HG02623 (cell line): ENCODE measurements around the gene CRTC1.

ENCODE experiments used
- ATAC-seq: cut with Tn5 transposase; IDR thresholded peaks from one replicate; pipeline ENCODE4 v1.9.1; 2021; ENCODE audit warnings: moderate library complexity; ENCODE audit not compliant: unreplicated experiment

The CRTC1 gene

DNA sequence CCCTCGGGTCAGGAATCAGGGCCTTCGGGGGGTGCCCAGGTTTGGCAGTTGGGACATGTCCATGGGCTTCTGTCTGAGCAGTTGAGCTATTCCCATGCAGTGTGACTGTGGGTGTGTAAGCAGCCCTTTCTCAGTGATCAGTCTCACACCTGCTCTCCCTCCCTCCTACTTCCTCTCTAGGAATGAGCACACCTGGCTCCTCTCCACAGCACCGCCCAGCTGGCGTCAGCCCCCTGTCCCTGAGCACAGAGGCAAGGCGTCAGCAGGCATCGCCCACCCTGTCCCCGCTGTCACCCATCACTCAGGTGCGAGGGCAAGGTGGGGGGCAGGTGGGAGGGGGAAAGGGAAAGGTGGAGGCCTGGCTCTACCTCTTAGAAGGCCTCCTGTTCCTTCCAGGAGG lies 81.7 kb downstream of the CRTC1 start:
- no peak for ATAC-seq

DNA sequence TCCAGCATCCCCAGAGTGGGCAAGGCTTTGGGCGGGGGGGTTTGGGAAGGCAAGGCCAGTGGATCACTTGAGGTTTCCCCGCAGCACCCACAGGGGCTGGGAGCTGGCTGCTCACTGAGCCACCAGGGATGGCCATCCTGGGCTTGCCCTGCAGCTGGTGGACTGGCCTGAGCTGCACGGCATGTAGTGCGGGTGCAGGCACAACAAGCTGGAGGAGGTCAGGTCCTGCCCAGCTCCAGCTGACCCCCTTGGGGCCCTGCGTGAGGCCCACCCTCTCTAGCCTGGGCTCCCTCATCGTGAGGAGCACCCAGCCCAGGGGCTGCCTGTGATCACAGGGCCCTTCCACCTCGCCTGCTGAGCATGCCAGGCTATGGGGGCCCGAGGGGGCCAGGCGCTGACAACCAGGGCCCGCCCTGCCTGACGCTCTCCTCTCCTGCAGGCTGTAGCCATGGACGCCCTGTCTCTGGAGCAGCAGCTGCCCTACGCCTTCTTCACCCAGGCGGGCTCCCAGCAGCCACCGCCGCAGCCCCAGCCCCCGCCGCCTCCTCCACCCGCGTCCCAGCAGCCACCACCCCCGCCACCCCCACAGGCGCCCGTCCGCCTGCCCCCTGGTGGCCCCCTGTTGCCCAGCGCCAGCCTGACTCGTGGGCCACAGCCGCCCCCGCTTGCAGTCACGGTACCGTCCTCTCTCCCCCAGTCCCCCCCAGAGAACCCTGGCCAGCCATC lies 84.7 kb downstream of the CRTC1 start:
- ATAC-seq = no peak

DNA sequence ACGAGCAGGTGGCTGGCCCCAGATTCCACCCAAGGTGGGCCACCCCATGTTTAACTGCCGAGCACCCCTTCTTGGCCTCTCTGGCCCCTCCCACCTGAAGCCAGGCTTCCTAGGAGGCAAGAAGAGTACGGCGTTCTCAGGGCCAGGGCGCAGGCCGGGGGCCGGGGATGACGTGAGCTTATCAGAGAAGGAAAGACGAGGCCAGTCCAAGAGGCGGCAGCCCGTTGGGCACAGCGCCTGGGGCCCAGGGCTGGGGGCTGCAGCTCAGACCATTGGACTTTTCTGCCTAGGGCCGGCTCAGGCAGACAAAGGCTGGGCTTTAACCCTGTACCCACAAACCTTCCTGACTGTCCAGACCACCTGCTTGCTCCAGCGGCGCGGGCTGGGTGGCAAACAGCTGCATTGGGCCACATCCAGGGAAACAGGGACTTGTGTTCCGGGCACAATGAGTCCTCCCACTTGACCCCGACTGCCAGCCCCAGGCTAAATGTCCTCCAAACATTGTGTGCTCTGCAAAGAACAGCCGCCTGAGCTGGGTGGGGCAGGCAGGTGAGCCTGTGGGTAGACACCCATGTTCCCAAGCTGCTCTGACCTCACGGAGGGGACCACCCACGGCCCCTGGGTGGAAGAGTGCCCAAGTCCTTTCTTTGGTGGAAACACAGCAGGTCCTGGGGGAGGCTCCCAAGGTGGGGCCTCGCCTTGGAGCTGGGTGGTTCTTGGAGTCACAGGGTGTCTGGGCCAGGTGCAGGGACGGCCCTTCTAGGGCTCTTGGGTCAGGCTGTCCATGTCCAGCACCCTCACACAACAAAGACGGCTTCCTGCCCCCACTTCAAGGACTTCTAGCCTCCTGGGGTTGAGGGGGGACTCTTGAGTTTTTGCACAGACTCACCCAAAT lies 85.8 kb downstream of the CRTC1 start:
- no peak for ATAC-seq

DNA sequence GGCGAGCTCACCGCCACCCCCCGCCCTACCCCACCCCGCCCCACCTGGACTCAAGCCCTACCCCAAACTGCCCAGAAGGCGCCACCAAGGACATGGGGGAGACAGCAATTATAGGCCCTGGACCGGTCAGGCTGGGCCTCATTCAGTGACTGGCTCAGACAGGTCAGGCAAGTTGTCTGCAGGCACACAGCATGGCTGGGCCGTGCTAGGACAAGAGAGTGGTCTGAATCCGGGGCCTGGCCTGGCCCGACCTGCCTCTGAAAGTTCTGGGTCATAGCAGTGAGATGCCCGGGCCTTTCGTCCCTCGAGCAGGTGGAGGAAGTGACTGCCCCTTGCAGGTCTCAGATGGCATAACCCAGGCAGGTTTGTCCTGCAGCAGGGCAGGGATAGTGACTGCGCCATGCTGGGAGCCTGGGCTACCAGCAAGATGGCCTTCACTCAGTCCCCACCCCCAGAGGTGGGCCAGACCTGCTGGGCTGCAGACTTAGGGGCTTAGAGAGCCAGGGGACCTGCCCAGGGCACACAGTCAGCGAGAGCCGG lies 86.6 kb downstream of the CRTC1 start:
- ATAC-seq = no peak

DNA sequence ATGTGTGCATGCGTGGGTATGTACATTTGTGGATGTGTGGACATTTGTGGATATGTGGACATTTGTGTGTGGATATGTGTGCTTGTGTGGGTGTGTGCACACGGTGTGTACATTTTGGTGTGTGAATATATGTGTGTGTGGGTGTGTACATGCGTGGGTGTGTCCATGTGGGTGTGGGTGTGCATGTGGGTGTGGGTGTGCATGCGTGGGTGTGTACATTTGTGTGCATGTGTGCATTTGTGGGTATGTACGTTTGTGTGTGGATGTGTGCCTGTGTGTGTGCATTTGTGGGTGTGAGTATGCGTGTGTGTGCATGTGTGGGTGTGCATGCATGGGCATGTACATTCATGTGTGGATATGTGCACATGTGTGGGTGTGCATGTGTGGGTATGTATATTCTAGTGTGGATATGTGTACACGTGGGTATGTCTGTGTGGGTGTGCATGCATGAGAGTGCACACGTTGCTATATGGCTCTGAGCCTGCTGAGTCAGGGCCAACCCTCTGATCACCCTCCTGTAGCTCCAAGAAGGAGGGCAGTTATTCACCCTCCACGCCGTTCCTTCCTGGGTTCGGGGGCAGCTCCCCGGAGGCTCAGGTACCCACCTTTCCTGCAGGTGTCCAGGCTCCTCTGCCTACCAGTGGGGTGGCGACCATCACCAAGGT lies 87.3 kb downstream of the CRTC1 start:
- no peak for ATAC-seq

DNA sequence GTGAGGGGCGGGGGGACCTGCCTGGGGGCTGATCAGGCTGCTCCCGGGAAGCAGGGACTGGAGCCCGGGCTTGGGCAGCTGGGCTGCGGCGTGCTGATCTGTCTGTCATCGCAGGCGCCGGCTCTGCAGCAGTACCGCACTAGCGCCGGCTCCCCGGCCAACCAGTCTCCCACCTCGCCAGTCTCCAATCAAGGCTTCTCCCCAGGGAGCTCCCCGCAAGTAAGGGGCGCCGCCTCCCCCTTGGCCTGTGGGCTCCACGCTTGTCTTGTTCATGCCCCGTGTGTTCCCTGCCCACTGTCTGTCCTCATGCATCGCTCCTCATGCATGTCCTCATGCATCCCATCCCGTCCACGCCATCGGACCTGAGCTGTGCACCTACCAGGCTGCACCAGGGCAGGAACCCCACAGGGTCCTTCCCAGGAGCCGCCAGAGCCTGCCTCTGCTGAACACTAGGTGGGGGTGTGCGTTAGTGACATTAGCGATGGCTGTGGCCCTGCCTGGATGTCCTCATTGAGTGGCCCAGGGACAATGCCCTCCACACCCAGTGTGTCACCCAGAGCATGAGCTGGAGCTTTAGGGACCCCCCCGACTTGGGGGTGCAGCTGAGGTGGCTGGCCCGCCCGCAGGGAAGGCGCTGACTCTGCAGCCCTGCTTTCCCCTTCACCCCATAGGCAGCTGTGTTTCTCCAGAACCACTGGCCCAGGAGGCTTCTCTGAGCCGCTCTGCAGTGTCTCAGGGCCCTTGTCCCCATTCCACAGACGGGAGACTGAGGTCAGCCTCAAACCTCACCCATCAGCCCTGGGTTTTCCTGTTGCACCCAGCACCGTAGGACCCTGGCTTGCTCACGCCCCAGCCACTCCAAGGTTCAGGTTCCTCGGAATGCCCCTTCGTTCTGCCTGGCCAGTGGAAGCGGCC lies 88.1 kb downstream of the CRTC1 start:
- ATAC-seq = no peak

DNA sequence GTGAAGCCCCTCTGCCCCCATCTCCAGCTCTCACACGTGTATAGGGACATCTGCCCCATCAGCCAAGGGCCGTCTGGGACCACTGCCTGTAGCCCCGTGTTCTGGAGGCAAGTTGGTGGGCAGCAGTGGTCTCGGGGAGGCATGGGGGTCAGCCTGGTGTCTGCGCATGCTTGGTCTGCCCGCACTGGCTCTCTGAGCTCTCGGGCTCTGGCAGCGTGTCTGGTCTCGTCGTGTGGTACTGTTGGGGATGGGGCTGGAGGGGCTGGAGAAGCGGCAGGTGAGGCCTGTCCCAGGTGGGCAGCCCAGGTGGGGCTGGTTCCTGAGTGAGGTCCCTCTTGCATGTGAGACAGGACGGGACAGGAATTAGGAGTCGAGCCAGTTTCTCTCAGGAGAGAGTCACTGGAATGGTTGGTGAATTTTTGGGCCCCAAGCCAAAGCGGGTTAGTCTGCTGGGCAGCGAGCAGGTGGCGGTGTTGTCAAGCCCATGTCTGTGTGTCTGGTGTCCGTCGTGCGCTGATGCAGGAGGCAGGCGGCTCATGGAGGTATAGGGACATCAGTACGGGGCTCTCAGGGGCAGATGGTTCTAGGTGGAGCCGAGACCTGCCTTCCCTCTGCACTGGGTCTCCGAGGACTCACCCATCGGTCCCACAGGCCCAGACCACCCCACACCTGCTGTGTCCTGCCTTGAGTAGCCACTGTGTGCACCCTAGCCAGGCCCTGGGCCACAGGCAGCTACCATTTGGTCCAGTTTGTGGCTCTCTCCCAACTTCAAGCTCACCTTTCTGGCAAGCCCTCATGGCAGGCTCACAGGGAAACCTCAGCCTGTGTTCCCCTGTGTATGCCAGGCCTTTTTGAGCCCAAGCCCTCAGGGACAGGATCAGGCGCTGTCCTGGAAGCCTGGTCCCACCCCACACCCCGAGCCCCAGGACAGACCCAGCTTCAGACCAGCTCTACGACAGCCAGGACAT lies 89.4 kb downstream of the CRTC1 start:
- ATAC-seq = no peak

DNA sequence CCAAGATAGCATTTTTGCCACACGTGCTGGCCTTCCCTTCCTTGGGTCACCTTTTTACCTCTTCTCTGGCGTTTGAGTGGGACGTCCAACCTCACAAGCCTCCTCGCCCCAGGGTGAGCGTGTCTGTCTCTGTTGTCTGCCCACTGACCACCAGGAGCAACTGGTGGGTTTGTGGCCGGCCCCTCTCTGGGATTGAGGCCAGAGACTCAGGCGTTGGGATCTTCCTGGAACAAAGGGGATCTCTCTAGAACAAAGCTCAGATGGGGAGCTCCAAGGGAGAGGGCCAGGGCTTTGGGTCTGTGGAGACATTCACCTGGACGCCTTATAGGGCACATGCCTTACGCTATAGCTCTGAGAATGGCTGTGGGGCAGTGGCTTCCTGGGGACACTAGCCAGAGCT lies 90.2 kb downstream of the CRTC1 start:
- no peak for ATAC-seq

DNA sequence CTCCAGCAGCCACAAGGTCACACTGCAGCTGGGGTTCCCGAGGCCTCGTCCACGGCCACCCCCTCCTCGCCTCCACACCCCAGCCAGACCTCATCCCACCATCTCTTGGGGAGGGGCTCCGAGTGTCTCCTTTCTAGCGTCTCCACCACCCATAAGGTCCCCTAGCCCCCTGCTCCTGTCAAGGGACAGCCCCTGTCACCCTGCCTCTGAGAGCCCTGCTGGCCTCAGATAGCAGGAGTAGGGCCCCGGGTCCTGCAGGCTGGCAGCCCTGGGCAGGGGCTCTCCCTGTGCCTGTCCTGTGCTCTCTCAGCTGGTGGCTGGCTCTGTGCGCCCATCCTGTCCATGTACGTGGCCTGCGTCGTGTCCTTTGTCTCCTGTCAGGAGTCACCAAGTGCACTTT lies 90.6 kb downstream of the CRTC1 start:
- ATAC-seq = no peak

DNA sequence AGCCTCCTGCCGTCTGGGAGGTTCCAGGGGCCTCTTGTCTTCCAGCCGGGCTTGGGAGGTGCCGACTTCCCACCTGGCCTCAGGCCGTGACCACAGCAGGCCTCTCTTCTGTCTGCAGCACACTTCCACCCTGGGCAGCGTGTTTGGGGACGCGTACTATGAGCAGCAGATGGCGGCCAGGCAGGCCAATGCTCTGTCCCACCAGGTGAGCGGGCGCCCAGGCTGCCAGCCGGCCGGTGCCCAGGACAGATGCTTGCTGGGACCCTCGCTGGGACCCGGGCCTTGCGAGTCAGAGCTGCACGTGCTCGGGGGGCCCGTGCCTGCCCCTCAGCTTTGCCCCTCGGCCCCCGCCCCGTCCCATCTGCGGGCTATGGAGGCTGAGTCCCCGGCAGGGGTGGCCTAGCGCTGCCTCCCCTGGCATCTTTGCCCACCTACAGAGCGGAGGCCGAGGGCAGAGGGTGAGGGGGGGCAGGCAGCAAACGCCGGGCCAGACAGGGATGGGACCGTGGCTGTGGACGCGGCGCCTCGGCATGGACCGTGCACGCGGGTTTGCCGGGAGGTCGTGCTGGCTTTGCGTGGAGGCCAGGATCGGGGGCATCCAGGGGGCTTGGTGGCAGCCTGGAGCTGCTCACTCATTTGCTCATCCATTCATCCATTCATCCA lies 91.4 kb downstream of the CRTC1 start:
- no peak for ATAC-seq

DNA sequence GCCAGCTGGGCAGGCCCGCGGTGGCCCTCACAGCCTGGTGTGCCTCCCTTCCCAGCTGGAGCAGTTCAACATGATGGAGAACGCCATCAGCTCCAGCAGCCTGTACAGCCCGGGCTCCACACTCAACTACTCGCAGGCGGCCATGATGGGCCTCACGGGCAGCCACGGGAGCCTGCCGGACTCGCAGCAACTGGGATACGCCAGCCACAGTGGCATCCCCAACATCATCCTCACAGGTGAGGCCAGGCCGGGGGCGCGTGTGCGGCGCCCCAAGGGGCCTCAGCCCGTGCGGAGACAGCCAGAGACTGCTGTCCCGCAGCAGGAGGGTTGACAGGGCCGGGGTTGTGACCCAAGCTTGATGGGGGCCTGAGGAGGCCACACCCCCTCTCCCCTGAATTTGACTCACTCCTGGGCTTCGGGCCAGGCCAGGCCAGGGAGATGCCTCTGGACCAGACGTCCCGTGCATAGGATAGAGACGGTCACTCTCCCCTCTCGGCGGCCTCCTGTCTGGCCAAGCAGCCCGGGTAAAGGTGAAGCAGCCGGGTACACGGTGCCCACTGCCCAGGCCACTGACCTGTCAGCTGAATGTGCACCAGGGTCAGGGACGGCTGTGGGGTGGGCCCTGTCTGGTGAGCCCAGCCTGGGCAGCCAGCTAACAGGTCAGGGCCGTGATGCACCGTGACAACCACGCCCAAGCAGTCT lies 92.3 kb downstream of the CRTC1 start:
- no peak for ATAC-seq

DNA sequence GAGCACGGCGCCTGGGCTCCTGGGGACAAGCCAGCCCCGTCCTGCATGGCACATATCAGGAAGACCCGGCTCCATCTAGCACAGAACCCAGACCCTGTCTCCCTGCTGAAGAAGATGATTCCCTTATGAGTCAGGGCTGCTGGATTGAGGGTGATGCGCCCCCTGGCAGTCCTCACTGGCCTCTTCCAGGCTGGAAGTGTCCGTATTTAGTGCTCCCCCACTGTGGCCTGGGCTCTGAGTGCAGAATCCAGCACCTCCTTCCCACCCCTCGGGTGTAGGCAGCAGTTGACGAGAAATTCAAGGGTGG lies 92.8 kb downstream of the CRTC1 start:
- ATAC-seq = no peak

DNA sequence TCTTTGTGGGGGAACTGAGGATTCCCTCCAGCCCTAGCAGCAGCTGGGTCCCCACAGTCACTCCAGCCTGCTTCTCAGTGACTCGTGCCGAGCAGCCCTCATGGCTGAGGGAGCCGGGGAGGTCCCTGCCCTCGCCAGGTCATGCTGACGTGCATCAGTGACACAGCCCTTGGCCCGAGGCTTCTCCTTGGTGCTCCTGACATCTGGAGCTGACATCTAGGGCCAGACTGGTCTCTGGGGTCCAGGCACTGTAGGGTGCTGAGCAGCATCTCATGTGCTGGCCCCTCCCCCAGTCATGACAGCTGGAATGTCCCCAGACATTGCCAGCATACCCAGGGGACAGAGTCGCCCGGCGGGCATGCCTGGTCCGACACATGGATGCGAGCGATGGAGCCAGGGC lies 93.3 kb downstream of the CRTC1 start:
- ATAC-seq = no peak

DNA sequence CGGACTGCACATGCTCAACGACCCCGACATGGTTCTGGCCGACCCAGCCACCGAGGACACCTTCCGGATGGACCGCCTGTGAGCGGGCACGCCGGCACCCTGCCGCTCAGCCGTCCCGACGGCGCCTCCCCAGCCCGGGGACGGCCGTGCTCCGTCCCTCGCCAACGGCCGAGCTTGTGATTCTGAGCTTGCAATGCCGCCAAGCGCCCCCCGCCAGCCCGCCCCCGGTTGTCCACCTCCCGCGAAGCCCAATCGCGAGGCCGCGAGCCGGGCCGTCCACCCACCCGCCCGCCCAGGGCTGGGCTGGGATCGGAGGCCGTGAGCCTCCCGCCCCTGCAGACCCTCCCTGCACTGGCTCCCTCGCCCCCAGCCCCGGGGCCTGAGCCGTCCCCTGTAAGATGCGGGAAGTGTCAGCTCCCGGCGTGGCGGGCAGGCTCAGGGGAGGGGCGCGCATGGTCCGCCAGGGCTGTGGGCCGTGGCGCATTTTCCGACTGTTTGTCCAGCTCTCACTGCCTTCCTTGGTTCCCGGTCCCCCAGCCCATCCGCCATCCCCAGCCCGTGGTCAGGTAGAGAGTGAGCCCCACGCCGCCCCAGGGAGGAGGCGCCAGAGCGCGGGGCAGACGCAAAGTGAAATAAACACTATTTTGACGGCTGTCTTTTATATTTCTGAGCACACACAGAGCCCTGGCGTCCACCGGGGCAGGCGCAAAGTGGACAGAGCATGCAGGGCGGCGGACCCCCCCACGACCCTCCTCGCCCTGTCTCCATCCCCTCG lies 94.0 kb downstream of the CRTC1 start:
- ATAC-seq = no peak

DNA sequence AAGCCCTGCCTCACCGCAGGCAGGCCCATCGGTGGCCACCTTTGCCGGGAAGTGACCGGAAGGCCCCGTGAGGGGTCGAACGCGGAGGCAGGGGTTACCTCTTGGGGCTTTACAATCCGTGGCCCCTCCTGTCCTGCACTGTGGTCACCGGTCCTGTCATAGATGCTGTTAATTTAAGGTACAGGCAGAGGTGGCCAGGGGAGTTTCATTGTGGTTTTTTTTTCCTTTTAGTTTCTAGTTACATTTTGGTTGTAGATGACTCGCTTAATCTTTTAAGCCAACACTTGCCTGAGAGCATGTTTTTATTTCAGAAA lies 94.6 kb downstream of the CRTC1 start:
- ATAC-seq = no peak

DNA sequence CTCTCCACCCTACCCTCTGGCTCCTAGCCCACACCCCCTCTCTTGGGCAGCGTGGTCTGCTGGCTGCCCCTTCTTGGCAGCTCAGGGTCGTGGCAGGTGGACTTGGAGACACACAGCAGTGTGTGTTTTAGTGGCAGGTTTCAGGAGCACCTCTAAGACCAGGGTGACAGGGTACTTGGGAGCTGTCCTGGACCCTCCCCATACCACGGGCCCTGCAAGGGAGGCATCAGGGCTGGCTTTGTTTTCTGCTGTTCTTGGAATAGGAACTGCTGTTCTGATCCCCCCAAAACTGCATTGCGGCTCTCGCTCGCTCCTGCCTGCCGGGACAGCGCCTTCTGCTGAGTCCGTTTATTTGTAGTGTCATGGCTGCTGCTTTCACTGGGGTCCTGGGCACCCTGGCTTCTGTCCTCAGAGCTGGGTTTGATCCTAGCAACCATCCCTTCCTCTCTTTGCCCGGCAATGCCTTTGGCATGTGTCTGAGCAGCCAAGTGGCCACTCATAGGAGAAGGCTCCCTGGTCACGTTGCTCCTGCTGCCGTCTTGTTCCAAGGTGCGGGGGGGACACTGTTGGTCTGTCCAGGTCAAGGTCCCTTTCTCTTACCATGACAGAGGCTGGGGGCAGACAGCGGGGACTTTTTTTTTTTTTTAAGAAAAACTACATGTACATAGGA lies 95.5 kb downstream of the CRTC1 start:
- ATAC-seq = no peak

DNA sequence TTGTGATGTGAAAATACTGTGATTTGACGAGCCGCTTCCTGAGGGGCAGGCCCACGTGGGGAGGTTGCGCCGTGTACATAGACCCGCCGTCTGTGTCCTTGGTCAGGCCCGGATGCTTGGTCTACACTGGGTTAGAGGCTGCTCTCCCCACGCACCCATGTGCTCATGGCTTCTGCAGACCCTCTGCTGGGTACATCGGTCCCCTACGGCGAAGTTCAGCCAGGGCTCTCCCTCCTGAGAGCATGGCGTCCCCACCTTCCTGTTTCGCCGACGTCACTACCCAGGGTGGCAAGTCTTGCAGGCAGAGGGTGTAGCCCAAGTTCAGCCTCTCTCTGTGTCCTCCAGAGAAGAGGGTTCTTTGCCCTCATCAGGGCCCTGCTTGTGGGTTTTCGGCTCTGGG lies 96.6 kb downstream of the CRTC1 start:
- no peak for ATAC-seq
